Adipocyte (in vitro differentiated cells): Measurements from ENCODE around the gene PTPN5.
"Not testable (repeated sequence)": the region's sequence is repeated elsewhere in the genome, so short reads cannot be mapped to it uniquely, and the experiment has no call there.

Experiments used
- DNase-seq: peaks from one replicate; pipeline ENCODE4 v3.0.0-alpha.2; 2015; ENCODE audit warnings: low read depth
- H3K27me3 ChIP-seq: replicated peaks from 2 replicates; pipeline ENCODE4 v1.7.0; 2013; ENCODE audit warnings: mild to moderate bottlenecking, low read length, moderate library complexity; ENCODE audit not compliant: control insufficient read depth, insufficient read depth
- H3K36me3 ChIP-seq: 2 replicates; pipeline ENCODE4 v1.7.0; 2013; ENCODE audit warnings: low read length, mild to moderate bottlenecking, moderate library complexity; ENCODE audit not compliant: control insufficient read depth, insufficient read depth, severe bottlenecking
- H3K4me1 ChIP-seq: 2 replicates; pipeline ENCODE4 v1.7.0; 2013; ENCODE audit warnings: mild to moderate bottlenecking, low read length, moderate library complexity; ENCODE audit not compliant: control insufficient read depth, insufficient read depth
- H3K4me3 ChIP-seq: 2 replicates; pipeline ENCODE4 v1.7.0; 2013; ENCODE audit warnings: mild to moderate bottlenecking, low read length, moderate library complexity
- H3K9ac ChIP-seq: 2 replicates; pipeline ENCODE4 v1.7.0; 2013; ENCODE audit warnings: mild to moderate bottlenecking, low read length, moderate library complexity
- H3K9me3 ChIP-seq: 2 replicates; pipeline ENCODE4 v1.7.0; 2013; ENCODE audit warnings: mild to moderate bottlenecking, low read length, moderate library complexity; ENCODE audit not compliant: control insufficient read depth

Gene PTPN5

DNA sequence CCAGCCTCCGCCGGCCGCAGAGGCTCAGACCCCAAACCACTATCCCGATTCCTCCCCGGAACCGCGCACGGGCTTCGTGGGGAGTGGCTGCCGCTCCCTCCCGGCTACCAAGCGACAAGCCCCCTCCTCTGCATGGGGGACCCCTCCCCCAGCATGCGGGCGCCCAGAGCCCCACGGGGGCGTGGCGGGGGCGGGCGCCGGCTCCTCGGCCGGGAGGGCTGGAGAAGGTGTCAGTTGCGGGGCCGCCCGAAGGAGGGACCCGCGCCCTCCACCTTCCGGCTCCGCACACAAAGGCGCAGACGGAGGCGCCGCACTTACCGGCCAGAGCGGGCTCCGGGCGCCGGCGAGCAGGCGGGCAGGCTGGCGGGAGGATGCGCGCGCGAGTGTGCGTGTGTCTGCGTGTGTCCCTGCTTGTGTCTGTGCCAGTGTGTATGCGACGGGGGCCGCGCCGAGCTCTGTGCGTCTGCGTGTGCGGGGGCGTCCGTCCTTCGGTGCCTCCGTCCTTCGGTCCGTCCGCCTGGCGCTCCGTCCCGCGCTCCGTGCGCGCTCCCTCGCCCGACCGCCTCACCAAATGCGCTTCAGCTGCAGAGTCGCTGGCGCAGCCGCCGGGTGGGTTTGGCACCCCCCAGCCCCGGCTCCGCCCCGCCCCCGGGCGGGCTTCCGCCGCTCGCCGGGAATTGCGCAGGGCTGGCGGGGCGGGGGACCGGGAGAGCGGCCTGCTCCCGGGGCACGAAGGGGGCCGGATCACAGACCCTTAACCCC, at the start of gene PTPN5:
TSS of gene PTPN5 (minus strand) at position 592 of the 762 bp plus-strand sequence. CDS start 19,840 bp downstream, outside the sequence.
- Histone ChIP-seq H3K9ac (no peak within 1 kb of the TSS), H3K4me3 (peak within 1 kb of the TSS; percentile 61), H3K9me3 (no peaks in the 10 kb centered on the region), H3K27me3 (peaks cover 74% of the 10 kb centered on the region), H3K4me1 (peaks cover 5% of the 10 kb centered on the region), H3K36me3 (no peaks in the 10 kb centered on the region)
- peak; percentile 36 for DNase-seq

GRCh38 chr11:18836417-18836816, 44.8 kb upstream of the PTPN5 start:
- peak; percentile 3 for DNase-seq
- H3K4me3 ChIP-seq = no peak overlapping the region

GRCh38 chr11:18834754-18835466, 43.3 kb upstream of the PTPN5 start:
- peaks cover 22% of the 10 kb centered on the region for H3K9me3 ChIP-seq
- no peaks in the 10 kb centered on the region for H3K36me3 ChIP-seq
- H3K9ac ChIP-seq = no peak overlapping the region
- H3K27me3 ChIP-seq = peaks cover 13% of the 10 kb centered on the region
- H3K4me1 ChIP-seq = peaks cover 7% of the 10 kb centered on the region
- DNase-seq = no peak
- H3K4me3 ChIP-seq = no peak overlapping the region

More at GRCh38 chr11:18836417-18836816, 44.8 kb upstream of the PTPN5 start:
- Histone ChIP-seq H3K9ac (no peak overlapping the region), H3K36me3 (no peaks in the 10 kb centered on the region), H3K4me1 (peaks cover 7% of the 10 kb centered on the region), H3K9me3 (peaks cover 25% of the 10 kb centered on the region), H3K27me3 (peaks cover 13% of the 10 kb centered on the region)

DNA sequence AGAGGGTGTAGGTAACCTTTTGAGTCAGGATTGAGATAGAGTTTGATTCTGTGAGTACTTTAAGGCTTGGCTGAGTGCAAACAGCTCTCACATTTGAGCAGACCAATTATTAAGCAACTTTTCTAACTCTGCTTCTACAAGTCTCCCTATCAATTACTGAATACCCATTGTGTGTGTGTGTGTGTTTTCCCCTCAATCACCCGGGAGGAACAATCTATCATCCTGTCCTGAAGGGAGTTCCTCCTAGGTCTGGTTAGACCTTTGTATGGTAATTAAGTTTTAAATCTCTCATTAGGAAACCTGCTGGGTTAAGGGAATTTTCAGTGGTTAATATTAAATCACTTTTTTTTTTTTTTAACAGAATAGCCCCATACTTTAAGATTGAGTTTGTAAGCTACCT, 28.6 kb upstream of the PTPN5 start:
- not testable (repeated sequence) for H3K4me1 ChIP-seq, H3K9me3 ChIP-seq, DNase-seq, H3K4me3 ChIP-seq, H3K9ac ChIP-seq, H3K27me3 ChIP-seq, H3K36me3 ChIP-seq

GRCh38 chr11:18804199-18804999, 12.8 kb upstream of the PTPN5 start:
- Histone ChIP-seq H3K27me3 (peaks cover 27% of the 10 kb centered on the region), H3K36me3 (no peaks in the 10 kb centered on the region), H3K4me1 (peaks cover 3% of the 10 kb centered on the region), H3K9ac (no peak overlapping the region), H3K4me3 (no peak overlapping the region), H3K9me3 (no peaks in the 10 kb centered on the region)
- no peak for DNase-seq

- Histone ChIP-seq H3K9ac (no peak overlapping the region), H3K36me3 (no peaks in the 10 kb centered on the region), H3K27me3 (peaks cover 42% of the 10 kb centered on the region), H3K9me3 (no peaks in the 10 kb centered on the region), H3K4me3 (no peak overlapping the region), H3K4me1 (peaks cover 3% of the 10 kb centered on the region)
- peak; percentile 87 for DNase-seq
These were observed 11.0 kb upstream of the PTPN5 start for GRCh38 chr11:18802381-18803257.

GRCh38 chr11:18798799-18799469, 7.3 kb upstream of the PTPN5 start:
- no peak for DNase-seq
- Histone ChIP-seq H3K9me3 (no peaks in the 10 kb centered on the region), H3K4me3 (no peak overlapping the region), H3K36me3 (no peaks in the 10 kb centered on the region), H3K9ac (no peak overlapping the region), H3K4me1 (no peaks in the 10 kb centered on the region), H3K27me3 (peaks cover 75% of the 10 kb centered on the region)

DNA sequence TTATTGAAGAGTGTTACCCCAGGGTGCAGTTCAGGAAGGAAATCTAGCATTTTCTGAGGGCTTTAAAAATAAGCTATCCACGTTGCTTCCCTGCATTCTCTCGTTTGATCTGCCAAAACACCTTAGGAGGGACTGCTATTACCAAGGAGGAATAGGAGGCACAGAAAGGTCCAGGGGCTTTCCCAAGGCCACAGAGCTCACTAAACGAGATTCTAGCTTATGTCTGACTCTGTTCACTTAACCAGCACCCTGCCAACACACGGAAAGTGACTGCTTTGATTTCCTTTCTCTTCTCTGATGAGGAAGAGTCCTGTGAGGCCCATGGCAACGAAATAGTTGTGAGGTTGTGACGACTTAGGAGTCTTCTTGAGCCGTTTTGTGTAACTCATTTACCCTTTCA, 3.4 kb upstream of the PTPN5 start:
- Histone ChIP-seq H3K4me1 (peaks cover 5% of the 10 kb centered on the region), H3K27me3 (peaks cover 82% of the 10 kb centered on the region), H3K4me3 (no peak overlapping the region), H3K9ac (no peak overlapping the region), H3K9me3 (no peaks in the 10 kb centered on the region), H3K36me3 (no peaks in the 10 kb centered on the region)
- DNase-seq = no peak

GRCh38 chr11:18792827-18793226, 1.2 kb upstream of the PTPN5 start:
- DNase-seq = no peak

DNA sequence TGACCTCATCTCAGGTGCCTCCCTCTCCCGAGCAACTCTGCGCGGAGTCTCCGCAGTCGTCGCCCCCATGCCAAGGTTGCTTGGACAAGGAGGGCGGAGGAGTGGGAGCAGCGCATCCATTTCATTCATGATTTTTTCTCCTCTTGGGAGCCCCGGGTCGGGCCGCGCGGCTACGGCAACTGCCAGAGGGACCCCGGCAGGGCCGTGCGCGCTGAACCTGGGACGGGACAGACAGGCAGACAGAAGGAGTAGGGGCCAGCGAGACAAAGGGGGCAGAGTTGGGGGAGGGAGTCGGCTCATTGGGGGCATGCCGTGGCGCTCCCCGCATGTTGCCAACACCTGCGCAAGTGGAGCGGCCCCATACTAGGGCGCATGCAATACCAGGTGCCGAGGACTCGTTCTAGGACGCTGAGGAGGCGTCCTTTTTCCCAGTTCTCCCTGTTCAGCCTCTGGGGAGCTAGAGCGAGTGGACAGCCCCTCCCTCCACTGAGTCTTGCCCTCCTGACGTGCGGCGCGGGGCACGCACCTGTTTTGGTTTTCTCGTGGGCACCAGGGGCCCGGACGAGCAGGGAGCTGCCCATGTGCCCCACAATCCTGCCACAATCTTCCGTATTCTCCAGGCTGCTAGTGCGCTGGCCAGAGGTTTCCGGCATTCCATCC, 501 bp upstream of the PTPN5 start:
- H3K36me3 ChIP-seq = no peaks in the 10 kb centered on the region
- H3K9me3 ChIP-seq = no peaks in the 10 kb centered on the region
- H3K9ac ChIP-seq = no peak overlapping the region
- peaks cover 5% of the 10 kb centered on the region for H3K4me1 ChIP-seq
- DNase-seq = peak; percentile 12
- peak overlapping the region; percentile 61 for H3K4me3 ChIP-seq
- H3K27me3 ChIP-seq = peaks cover 78% of the 10 kb centered on the region

More at GRCh38 chr11:18792827-18793226, 1.2 kb upstream of the PTPN5 start:
- Histone ChIP-seq H3K4me3 (no peak overlapping the region), H3K9me3 (no peaks in the 10 kb centered on the region), H3K27me3 (peaks cover 83% of the 10 kb centered on the region), H3K9ac (no peak overlapping the region), H3K36me3 (no peaks in the 10 kb centered on the region), H3K4me1 (peaks cover 5% of the 10 kb centered on the region)
